Ishikawa (cell line): ENCODE measurements around the gene CAMTA1.

ENCODE experiments used
- CEBPB ChIP-seq: IDR thresholded peaks from 2 replicates; pipeline ENCODE4 v1.6.1; 2012
- CREB1 ChIP-seq: IDR thresholded peaks from 2 replicates; pipeline ENCODE4 v1.6.1; 2012; ENCODE audit warnings: low read depth
- EGR1 ChIP-seq: IDR thresholded peaks from 2 replicates; pipeline ENCODE4 v1.6.1; 2012
- EP300 ChIP-seq: IDR thresholded peaks from 2 replicates; pipeline ENCODE4 v1.6.1; 2012; ENCODE audit warnings: borderline replicate concordance
- FOXM1 ChIP-seq: IDR thresholded peaks from 2 replicates; pipeline ENCODE4 v1.6.1; 2012; ENCODE audit warnings: low read depth, borderline replicate concordance
- MAX ChIP-seq: IDR thresholded peaks from 2 replicates; pipeline ENCODE4 v1.6.1; 2012
- NFIC ChIP-seq: IDR thresholded peaks from 2 replicates; pipeline ENCODE4 v1.6.1; 2012
- RAD21 ChIP-seq: IDR thresholded peaks from 2 replicates; pipeline ENCODE4 v1.6.1; 2012; ENCODE audit warnings: low read depth
- REST ChIP-seq: IDR thresholded peaks from 2 replicates; pipeline ENCODE4 v1.6.1; 2012; ENCODE audit warnings: low read depth, mild to moderate bottlenecking
- TAF1 ChIP-seq: IDR thresholded peaks from 2 replicates; pipeline ENCODE4 v1.6.1; 2012; ENCODE audit warnings: low read depth, mild to moderate bottlenecking
- TCF12 ChIP-seq: IDR thresholded peaks from 2 replicates; pipeline ENCODE4 v1.6.1; 2012; ENCODE audit warnings: low read depth
- TEAD4 ChIP-seq: IDR thresholded peaks from 2 replicates; pipeline ENCODE4 v1.6.1; 2012
- USF1 ChIP-seq: IDR thresholded peaks from 2 replicates; pipeline ENCODE4 v1.6.1; 2012
- YY1 ChIP-seq: IDR thresholded peaks from 2 replicates; pipeline ENCODE4 v1.6.1; 2012; ENCODE audit warnings: low read depth
- ZBTB7A ChIP-seq: IDR thresholded peaks from 2 replicates; pipeline ENCODE4 v1.6.1; 2012; ENCODE audit warnings: low read depth

CAMTA1 gene

GRCh38 chr1:6911021-6911941 lies 126.0 kb downstream of the CAMTA1 start:
- TF ChIP-seq RAD21 (no peak), EP300 (no peak), YY1 (no peak), EGR1 (no peak), MAX (no peak), FOXM1 (no peak)

- TF ChIP-seq YY1 (no peak), CREB1 (no peak), EP300 (no peak)
Measured at GRCh38 chr1:6911974-6912373, 126.7 kb downstream of the CAMTA1 start.

- TF ChIP-seq MAX: no peak
- no peak for TF ChIP-seq YY1
Measured at GRCh38 chr1:6912518-6912917, 127.3 kb downstream of the CAMTA1 start.

GRCh38 chr1:6913086-6913485 lies 127.8 kb downstream of the CAMTA1 start:
- TF ChIP-seq CEBPB (no peak), YY1 (no peak), TAF1 (no peak), MAX (no peak), NFIC (no peak), CREB1 (no peak), TEAD4 (no peak), TCF12 (no peak), EP300 (no peak), FOXM1 (no peak), USF1 (no peak), EGR1 (no peak), REST (no peak), ZBTB7A (no peak), RAD21 (no peak)

- TF ChIP-seq FOXM1: no peak
- no peak for TF ChIP-seq REST
- no peak for TF ChIP-seq ZBTB7A
- no peak for TF ChIP-seq YY1
- TF ChIP-seq TAF1: no peak
- TF ChIP-seq TCF12: no peak
- TF ChIP-seq EP300: no peak
- no peak for TF ChIP-seq CREB1
- no peak for TF ChIP-seq RAD21
- TF ChIP-seq NFIC: no peak
- no peak for TF ChIP-seq MAX
Measured at GRCh38 chr1:6914706-6915105, 129.5 kb downstream of the CAMTA1 start.

GRCh38 chr1:6915999-6916565 lies 130.8 kb downstream of the CAMTA1 start:
- no peak for TF ChIP-seq EP300
- TF ChIP-seq TCF12: no peak
- TF ChIP-seq USF1: no peak
- no peak for TF ChIP-seq EGR1
- TF ChIP-seq MAX: no peak
- TF ChIP-seq CEBPB: no peak
- TF ChIP-seq NFIC: no peak
- TF ChIP-seq TEAD4: no peak
- TF ChIP-seq ZBTB7A: no peak
- no peak for TF ChIP-seq REST
